HEK293 (cell line): ENCODE data around the gene EGFL8.
A peak's percentile ranks its signal among the peaks of the same experiment; 100 is the strongest.

Experiments
- CTCF ChIA-PET: fragments of 350-600 bp; formaldehyde crosslinking; extraction: SDS; loops from one replicate; lab custom pipeline; 2021; ENCODE audit warnings: antibody characterized with exemption; lab: Yijun Ruan, JAX
- POLR2A ChIA-PET: fragments of 300-600 bp; formaldehyde crosslinking; extraction: SDS; loops from one replicate; lab custom pipeline; 2020; ENCODE audit warnings: antibody characterized with exemption, inconsistent platforms; lab: Yijun Ruan, JAX
- H3K27ac ChIP-seq: fragments of 200-500 bp; sonication (Bioruptor generic); 2 replicates; pipeline ENCODE4 v1.5.1; 2014; ENCODE audit warnings: low read depth, low read length, control low read depth, inconsistent platforms; ENCODE audit errors: extremely low read depth
- H3K36me3 ChIP-seq, 2 experiments: fragments of 200-500 bp in 1 of 2; sonication (Bioruptor generic) in 1 of 2; 1 replicate in 1 of 2; 2 replicates in 1 of 2; pipeline ENCODE4 v1.5.1; 2014 to 2017; ENCODE audit warnings: inconsistent platforms in 2 of 2, low read length in 2 of 2; ENCODE audit not compliant: control insufficient read depth in 2 of 2, insufficient read depth in 1 of 2
- H3K4me1 ChIP-seq: fragments of 200-500 bp; sonication (Bioruptor generic); 2 replicates; pipeline ENCODE4 v1.5.1; 2014; ENCODE audit warnings: mild to moderate bottlenecking, low read length, inconsistent platforms; ENCODE audit not compliant: control insufficient read depth, insufficient read depth
- H3K4me3 ChIP-seq: 2 replicates; pipeline ENCODE4 v1.5.1; 2011; ENCODE audit warnings: low read depth, mild to moderate bottlenecking, control low read depth, low read length, moderate library complexity
- H3K9me3 ChIP-seq: fragments of 200-500 bp; sonication (Bioruptor generic); 2 replicates; pipeline ENCODE4 v1.5.1; 2014; ENCODE audit warnings: low read depth, low read length, inconsistent platforms; ENCODE audit not compliant: control insufficient read depth, insufficient read depth
- ATF2 ChIP-seq: fragments of 450-650 bp; formaldehyde crosslinking; IDR thresholded peaks from 2 replicates; pipeline ENCODE4 v1.5.1; 2016; ENCODE audit warnings: missing biosample characterization, missing genetic modification characterization, low read depth
- GLI2 ChIP-seq: fragments of 450-650 bp; formaldehyde crosslinking; IDR thresholded peaks from 2 replicates; pipeline ENCODE4; 2017; ENCODE audit warnings: missing biosample characterization, missing genetic modification characterization, low read depth, borderline replicate concordance
- IKZF3 ChIP-seq: fragments of 450-650 bp; IDR thresholded peaks from 2 replicates; pipeline ENCODE4 v1.5.0; 2018; ENCODE audit warnings: missing biosample characterization, mild to moderate bottlenecking, missing genetic modification characterization, moderate library complexity
- PRDM1 ChIP-seq: fragments of 450-650 bp; formaldehyde crosslinking; IDR thresholded peaks from 2 replicates; pipeline ENCODE4; 2016; ENCODE audit warnings: missing biosample characterization, missing genetic modification characterization
- SCRT1 ChIP-seq: fragments of 450-650 bp; formaldehyde crosslinking; IDR thresholded peaks from 2 replicates; pipeline ENCODE4 v1.5.1; 2016; ENCODE audit warnings: missing biosample characterization, missing genetic modification characterization, borderline replicate concordance
- SP7 ChIP-seq: fragments of 450-650 bp; formaldehyde crosslinking; IDR thresholded peaks from 2 replicates; pipeline ENCODE4 v1.5.1; 2016; ENCODE audit warnings: missing biosample characterization, missing genetic modification characterization
- TCF7L2 ChIP-seq: IDR thresholded peaks from 2 replicates; pipeline ENCODE4 v1.6.1; 2011; ENCODE audit warnings: low read depth, mild to moderate bottlenecking, inconsistent platforms, low read length, moderate library complexity, borderline replicate concordance
- YY2 ChIP-seq: fragments of 450-650 bp; formaldehyde crosslinking; IDR thresholded peaks from 2 replicates; pipeline ENCODE4 v1.5.1; 2016; ENCODE audit warnings: missing biosample characterization, missing genetic modification characterization
- ZBTB11 ChIP-seq: fragments of 450-650 bp; formaldehyde crosslinking; conservative IDR thresholded peaks from 2 replicates; pipeline ENCODE4 v1.5.1; 2016; ENCODE audit warnings: low read depth, missing biosample characterization, missing genetic modification characterization
- ZBTB7A ChIP-seq: fragments of 450-650 bp; formaldehyde crosslinking; IDR thresholded peaks from 2 replicates; pipeline ENCODE4 v1.5.1; 2016; ENCODE audit warnings: low read depth, missing biosample characterization, missing genetic modification characterization
- ZBTB8A ChIP-seq: fragments of 450-650 bp; formaldehyde crosslinking; IDR thresholded peaks from 2 replicates; pipeline ENCODE4 v1.5.1; 2016; ENCODE audit warnings: missing biosample characterization, missing genetic modification characterization
- ZFP41 ChIP-seq: fragments of 450-650 bp; formaldehyde crosslinking; IDR thresholded peaks from 2 replicates; pipeline ENCODE4 v1.5.1; 2016; ENCODE audit warnings: missing biosample characterization, missing genetic modification characterization, borderline replicate concordance
- ZNF121 ChIP-seq: fragments of 450-650 bp; formaldehyde crosslinking; IDR thresholded peaks from 2 replicates; pipeline ENCODE4 v1.5.1; 2016; ENCODE audit warnings: missing biosample characterization, missing genetic modification characterization
- ZNF19 ChIP-seq: fragments of 450-650 bp; formaldehyde crosslinking; IDR thresholded peaks from 2 replicates; pipeline ENCODE4; 2016; ENCODE audit warnings: missing biosample characterization, missing genetic modification characterization, low read depth
- ZNF221 ChIP-seq: fragments of 450-650 bp; formaldehyde crosslinking; IDR thresholded peaks from 2 replicates; pipeline ENCODE4 v1.5.1; 2017; ENCODE audit warnings: missing biosample characterization, missing genetic modification characterization, borderline replicate concordance
- ZNF223 ChIP-seq: fragments of 450-650 bp; formaldehyde crosslinking; IDR thresholded peaks from 2 replicates; pipeline ENCODE4 v1.5.1; 2016; ENCODE audit warnings: missing biosample characterization, missing genetic modification characterization
- ZNF24 ChIP-seq: fragments of 450-650 bp; formaldehyde crosslinking; IDR thresholded peaks from 2 replicates; pipeline ENCODE4 v1.5.1; 2016; ENCODE audit warnings: missing biosample characterization, missing genetic modification characterization
- ZNF366 ChIP-seq: fragments of 450-650 bp; formaldehyde crosslinking; conservative IDR thresholded peaks from 2 replicates; pipeline ENCODE4 v1.5.1; 2016; ENCODE audit warnings: missing biosample characterization, missing genetic modification characterization
- ZNF449 ChIP-seq: fragments of 450-650 bp; formaldehyde crosslinking; IDR thresholded peaks from 2 replicates; pipeline ENCODE4 v1.5.1; 2017; ENCODE audit warnings: missing biosample characterization, mild to moderate bottlenecking, missing genetic modification characterization, moderate library complexity
- ZNF514 ChIP-seq: fragments of 450-650 bp; formaldehyde crosslinking; IDR thresholded peaks from 2 replicates; pipeline ENCODE4 v1.5.1; 2016; ENCODE audit warnings: missing biosample characterization, missing genetic modification characterization
- ZNF571 ChIP-seq: fragments of 450-650 bp; formaldehyde crosslinking; IDR thresholded peaks from 2 replicates; pipeline ENCODE4 v1.5.0; 2017; ENCODE audit warnings: missing biosample characterization, missing genetic modification characterization
- ZNF600 ChIP-seq: fragments of 450-650 bp; formaldehyde crosslinking; IDR thresholded peaks from 2 replicates; pipeline ENCODE4 v1.5.1; 2016; ENCODE audit warnings: missing biosample characterization, missing genetic modification characterization
- ZNF692 ChIP-seq: fragments of 450-650 bp; formaldehyde crosslinking; IDR thresholded peaks from 2 replicates; pipeline ENCODE4 v1.5.1; 2016; ENCODE audit warnings: missing biosample characterization, missing genetic modification characterization
- ZNF776 ChIP-seq: fragments of 450-650 bp; formaldehyde crosslinking; IDR thresholded peaks from 2 replicates; pipeline ENCODE4 v1.5.0; 2017; ENCODE audit warnings: missing biosample characterization, missing genetic modification characterization, borderline replicate concordance

The EGFL8 gene

GRCh38 chr6:32174416-32174815 is 10.0 kb downstream of the EGFL8 start:
- no peak overlapping the region; the same call in 1 of the 2 replicates for H3K4me3 ChIP-seq
- no peaks in the 10 kb centered on the region for H3K9me3 ChIP-seq
- H3K4me1 ChIP-seq = peaks cover 14% of the 10 kb centered on the region
- peaks cover 15 to 30% of the 10 kb centered on the region in 2 experiments; a peak in 2 of 3 replicates for H3K36me3 ChIP-seq
- TF ChIP-seq ZFP41 (no peak), ZNF449 (tag by site-specific recombination) (no peak), ZNF24 (tag by site-specific recombination) (no peak), ZNF221 (tag by site-specific recombination) (no peak), ZBTB7A (no peak), ZNF223 (tag by site-specific recombination) (no peak), GLI2 (no peak)
- POLR2A ChIA-PET = interaction anchor here (0.6 kb wide), 1 partner anchor 52 kb away, joined by 3 read pairs; no protein-coding TSS in a partner anchor
- CTCF ChIA-PET = no interaction called here
- H3K27ac ChIP-seq = no peak overlapping the region

- ChIA-PET CTCF (no interaction called here), POLR2A (interaction anchor here (1.1 kb wide), 1 partner anchor 15 kb away, joined by 5 read pairs; the partner anchor contains the start of gene PBX2)
- Histone ChIP-seq H3K9me3 (no peaks in the 10 kb centered on the region), H3K36me3 (peaks cover 9 to 30% of the 10 kb centered on the region in 2 experiments; a peak in 2 of 3 replicates), H3K4me1 (peaks cover 14% of the 10 kb centered on the region), H3K4me3 (peak overlapping the region; percentile 76), H3K27ac (peak overlapping the region; percentile 82; the same call in 1 of the 2 replicates)
- no peak for TF ChIP-seq ZNF514 (tag by site-specific recombination)
- no peak for TF ChIP-seq ZBTB11 (tag by site-specific recombination)
- TF ChIP-seq SP7 = no peak
- TF ChIP-seq ZNF776 (tag by site-specific recombination) = no peak
- TF ChIP-seq PRDM1 (tag by site-specific recombination) = peak; percentile 76
- no peak; the same call in 1 of the 2 replicates for TF ChIP-seq YY2
- TF ChIP-seq ZNF571 = no peak
- no peak for TF ChIP-seq SCRT1
- 0 out of 2 replicates have a peak, but pooled peaks have one; percentile 11 for TF ChIP-seq ZNF600 (tag by site-specific recombination)
- TF ChIP-seq IKZF3 (tag by site-specific recombination) = peak; percentile 70; the same call in 1 of the 2 replicates
- TF ChIP-seq ZNF692 (tag by site-specific recombination) = no peak
- TF ChIP-seq ZNF366 (tag by site-specific recombination) = 0 out of 2 replicates have a peak, but pooled peaks have one; percentile 7
- no peak for TF ChIP-seq ZBTB8A
- TF ChIP-seq ZNF19 (tag by site-specific recombination) = no peak
- no peak for TF ChIP-seq ZBTB7A
- TF ChIP-seq ATF2 = no peak
- TF ChIP-seq TCF7L2 = no peak
- TF ChIP-seq ZNF121 = no peak
Measured at GRCh38 chr6:32175322-32175710, 10.9 kb downstream of the EGFL8 start.
